Activated CD4-positive, alpha-beta memory T cell treated with anti-CD3 and anti-CD28 coated beads, Interleukin-2, amount 10 ng/mL, durations not matched to agents 7 days and 5 days (primary cell): ENCODE measurements around the gene RPF1. TPM values are rescaled to one million over a fixed set of nuclear protein-coding genes. Genes with fewer than 3 reads are reported as not detected.
"Not testable (repeated sequence)": the region's sequence is repeated elsewhere in the genome, so short reads cannot be mapped to it uniquely, and the experiment has no call there.

ENCODE experiments used
- CTCF ChIA-PET: fragments of 350-600 bp; sonication (Branson Sonifier 250); formaldehyde crosslinking; loops from one replicate; lab custom pipeline; 2021; ENCODE audit warnings: antibody characterized with exemption, inconsistent platforms; lab: Charles Lee
- POLR2A ChIA-PET: fragments of 350-600 bp; sonication (Branson Sonifier 250); formaldehyde crosslinking; loops from one replicate; lab custom pipeline; 2021; ENCODE audit warnings: antibody characterized with exemption; lab: Charles Lee
- DNase-seq: peaks from one replicate; pipeline ENCODE4 v3.0.0-alpha.2; 2020
- H3K27ac Mint-ChIP-seq: one replicate; pipeline ENCODE4 v1.8.0; 2021; ENCODE audit warnings: mild to moderate bottlenecking, mixed read lengths
- H3K27me3 Mint-ChIP-seq: one replicate; pipeline ENCODE4 v1.8.0; 2021; ENCODE audit warnings: mixed read lengths
- H3K36me3 Mint-ChIP-seq: one replicate; pipeline ENCODE4 v1.8.0; 2021; ENCODE audit warnings: low read depth, mixed read lengths
- H3K4me1 Mint-ChIP-seq: one replicate; pipeline ENCODE4 v1.8.0; 2021; ENCODE audit warnings: mixed read lengths
- H3K4me3 Mint-ChIP-seq: one replicate; pipeline ENCODE4 v1.8.0; 2021; ENCODE audit warnings: mild to moderate bottlenecking, mixed read lengths
- H3K9me3 Mint-ChIP-seq: one replicate; pipeline ENCODE4 v1.8.0; 2021; ENCODE audit warnings: mixed read lengths
- total RNA-seq, 2 experiments: library from RNA; stranded (reverse); gene quantifications; one replicate each; pipeline ENCODE4 v1.2.3, GENCODE V29; 2021

The RPF1 gene
- total RNA-seq: 10 to 100 TPM; 37.8 to 39.7 TPM

GRCh38 chr1:84478876-84479868 lies at the start of gene RPF1:
TSS of gene RPF1 (plus strand) at chr1:84479266. CDS start at chr1:84479282, 16 bp downstream.
- H3K27me3 Mint-ChIP-seq: peaks cover 22% of the 10 kb centered on the region
- peaks cover 11% of the 10 kb centered on the region for H3K9me3 Mint-ChIP-seq
- H3K36me3 Mint-ChIP-seq: peaks cover 43% of the 10 kb centered on the region
- H3K27ac Mint-ChIP-seq: peak within 1 kb of the TSS; percentile 95
- POLR2A ChIA-PET: interaction anchor here (0.6 to 6.4 kb wide), 20 partner anchors 10 to 596 kb away, joined by 3 to 96 read pairs (median 4); partner anchors contain the start of genes CTBS, GNG5, PRKACB and SPATA1
- H3K4me3 Mint-ChIP-seq: peak within 1 kb of the TSS; percentile 96
- CTCF ChIA-PET: interaction anchor here (0.6 to 3.2 kb wide), 10 partner anchors 10 to 274 kb away, joined by 3 to 12 read pairs (median 5); partner anchors contain the start of genes CTBS, GNG5 and SPATA1
- DNase-seq: peak; percentile 81
- H3K4me1 Mint-ChIP-seq: peaks cover 34% of the 10 kb centered on the region

- Mint-ChIP-seq H3K9me3 (peaks cover 10% of the 10 kb centered on the region), H3K27ac (no peak overlapping the region), H3K4me3 (no peak overlapping the region), H3K36me3 (no peaks in the 10 kb centered on the region), H3K27me3 (no peaks in the 10 kb centered on the region), H3K4me1 (peaks cover 10% of the 10 kb centered on the region)
- POLR2A ChIA-PET: interaction anchor here (1.1 to 7.8 kb wide), 2 partner anchors 76 to 286 kb away, joined by 3 to 70 read pairs; partner anchors contain the start of genes GNG5, PRKACB and SPATA1
- DNase-seq: no peak
- CTCF ChIA-PET: no interaction called here
Observed at GRCh38 chr1:84430546-84430945, 48.5 kb upstream of the RPF1 start.

GRCh38 chr1:84433258-84434080 lies 45.6 kb upstream of the RPF1 start:
- peak overlapping the region; percentile 47 for H3K4me3 Mint-ChIP-seq
- no peaks in the 10 kb centered on the region for H3K27me3 Mint-ChIP-seq
- peaks cover 10% of the 10 kb centered on the region for H3K4me1 Mint-ChIP-seq
- H3K9me3 Mint-ChIP-seq: peaks cover 10% of the 10 kb centered on the region
- CTCF ChIA-PET: interaction anchor here (0.5 to 7.3 kb wide), 25 partner anchors 10 to 526 kb away, joined by 3 to 81 read pairs (median 4); partner anchors contain the start of genes CTBS, GNG5, PRKACB and SAMD13
- no peaks in the 10 kb centered on the region for H3K36me3 Mint-ChIP-seq
- peak; percentile 60 for DNase-seq
- H3K27ac Mint-ChIP-seq: peak overlapping the region; percentile 1
- POLR2A ChIA-PET: interaction anchor here (0.7 to 7.8 kb wide), 3 partner anchors 141 to 311 kb away, joined by 3 to 70 read pairs (median 3); partner anchors contain the start of genes CTBS and PRKACB

- no peak for DNase-seq
- no peaks in the 10 kb centered on the region for H3K27me3 Mint-ChIP-seq
- peaks cover 10% of the 10 kb centered on the region for H3K9me3 Mint-ChIP-seq
- peak overlapping the region; percentile 1 for H3K27ac Mint-ChIP-seq
- no peaks in the 10 kb centered on the region for H3K36me3 Mint-ChIP-seq
- peaks cover 10% of the 10 kb centered on the region for H3K4me1 Mint-ChIP-seq
- ChIA-PET POLR2A (interaction anchor here (0.5 to 7.8 kb wide), 8 partner anchors 9 to 311 kb away, joined by 3 to 70 read pairs (median 6); partner anchors contain the start of genes CTBS, GNG5, PRKACB and SPATA1), CTCF (interaction anchor here (0.9 to 7.3 kb wide), 21 partner anchors 9 to 526 kb away, joined by 3 to 81 read pairs (median 4); partner anchors contain the start of genes CTBS, GNG5, PRKACB and SPATA1)
- no peak overlapping the region for H3K4me3 Mint-ChIP-seq
Observed at GRCh38 chr1:84434081-84434769, 44.8 kb upstream of the RPF1 start.

- no peak for DNase-seq
- CTCF ChIA-PET: interaction anchor here (1.0 to 7.3 kb wide), 9 partner anchors 8 to 318 kb away, joined by 3 to 81 read pairs (median 9); partner anchors contain the start of gene PRKACB
- Mint-ChIP-seq H3K4me3 (no peak overlapping the region), H3K27ac (no peak overlapping the region), H3K36me3 (no peaks in the 10 kb centered on the region), H3K9me3 (peaks cover 6% of the 10 kb centered on the region), H3K27me3 (no peaks in the 10 kb centered on the region), H3K4me1 (peaks cover 10% of the 10 kb centered on the region)
- POLR2A ChIA-PET: interaction anchor here (0.5 to 7.8 kb wide), 8 partner anchors 8 to 312 kb away, joined by 3 to 70 read pairs (median 6); partner anchors contain the start of genes CTBS, GNG5, PRKACB and SPATA1
Observed at GRCh38 chr1:84434801-84435549, 44.1 kb upstream of the RPF1 start.

GRCh38 chr1:84436876-84437655 lies 42.0 kb upstream of the RPF1 start:
- Mint-ChIP-seq H3K27ac (no peak overlapping the region), H3K36me3 (no peaks in the 10 kb centered on the region), H3K9me3 (no peaks in the 10 kb centered on the region), H3K27me3 (no peaks in the 10 kb centered on the region), H3K4me1 (peaks cover 13% of the 10 kb centered on the region), H3K4me3 (peak overlapping the region; percentile 12)
- no peak for DNase-seq
- POLR2A ChIA-PET: interaction anchor here (0.7 to 7.8 kb wide), 4 partner anchors 69 to 293 kb away, joined by 3 to 70 read pairs (median 14); partner anchors contain the start of genes CTBS, GNG5, PRKACB and SPATA1
- CTCF ChIA-PET: interaction anchor here (0.9 to 7.3 kb wide), 7 partner anchors 43 to 497 kb away, joined by 3 to 81 read pairs (median 5); partner anchors contain the start of gene PRKACB

- H3K4me1 Mint-ChIP-seq: peaks cover 22% of the 10 kb centered on the region
- ChIA-PET CTCF (interaction anchor here (0.8 to 4.1 kb wide), 26 partner anchors 9 to 501 kb away, joined by 3 to 24 read pairs (median 5); partner anchors contain the start of genes CTBS, GNG5, PRKACB and RPF1), POLR2A (interaction anchor here (0.8 to 3.2 kb wide), 11 partner anchors 37 to 817 kb away, joined by 3 to 37 read pairs (median 4); partner anchors contain the start of genes C1orf52, CTBS, GNG5 and PRKACB)
- H3K9me3 Mint-ChIP-seq: peaks cover 4% of the 10 kb centered on the region
- peak overlapping the region; percentile 38 for H3K4me3 Mint-ChIP-seq
- H3K36me3 Mint-ChIP-seq: peaks cover 14% of the 10 kb centered on the region
- peak overlapping the region; percentile 83 for H3K27ac Mint-ChIP-seq
- H3K27me3 Mint-ChIP-seq: peaks cover 10% of the 10 kb centered on the region
- no peak for DNase-seq
Observed at GRCh38 chr1:84442256-84442655, 36.8 kb upstream of the RPF1 start.

GRCh38 chr1:84442747-84443646 lies 36.1 kb upstream of the RPF1 start:
- POLR2A ChIA-PET: interaction anchor here (0.8 to 3.2 kb wide), 12 partner anchors 9 to 816 kb away, joined by 3 to 37 read pairs (median 4); partner anchors contain the start of genes C1orf52, CTBS, GNG5 and PRKACB
- not testable (repeated sequence) for H3K9me3 Mint-ChIP-seq
- Mint-ChIP-seq H3K4me3 (peak overlapping the region; percentile 38), H3K27me3 (peaks cover 11% of the 10 kb centered on the region), H3K27ac (peak overlapping the region; percentile 83), H3K36me3 (peaks cover 14% of the 10 kb centered on the region), H3K4me1 (peaks cover 22% of the 10 kb centered on the region)
- CTCF ChIA-PET: interaction anchor here (0.8 to 4.1 kb wide), 25 partner anchors 9 to 500 kb away, joined by 3 to 24 read pairs (median 5); partner anchors contain the start of genes CTBS, GNG5, PRKACB and RPF1
- DNase-seq: peak; percentile 54

GRCh38 chr1:84448704-84449103 lies 30.4 kb upstream of the RPF1 start:
- peaks cover 14% of the 10 kb centered on the region for H3K36me3 Mint-ChIP-seq
- not testable (repeated sequence) for H3K4me3 Mint-ChIP-seq, H3K9me3 Mint-ChIP-seq, H3K27ac Mint-ChIP-seq, DNase-seq, H3K4me1 Mint-ChIP-seq
- ChIA-PET POLR2A (interaction anchor here (1.4 kb wide), 1 partner anchor 18 kb away, joined by 3 read pairs; no protein-coding TSS in a partner anchor), CTCF (interaction anchor here (1.5 kb wide), 1 partner anchor 177 kb away, joined by 5 read pairs; no protein-coding TSS in a partner anchor)
- H3K27me3 Mint-ChIP-seq: peaks cover 17% of the 10 kb centered on the region
